ENCODE measurements around the gene SPTLC1. TPM values are rescaled to one million over a fixed set of nuclear protein-coding genes. Genes with fewer than 3 reads are reported as not detected.

The SPTLC1 gene
- total and polyA plus RNA-seq, 2 of the 13 experiments (the other 11 are each of a cell fraction or from before 2014, with no cell fraction given) = 56.2 to 72.5 TPM

- TF ChIP-seq CENPT (CRISPR knock-in tag; IDR thresholded peaks at IDR 0.05; ENCODE audit: low read depth) (peak; percentile 73; the same call in 1 of the 2 replicates), ZNF256 (CRISPR knock-in tag; conservative IDR thresholded peaks at IDR 0.05) (peak; percentile 69; the same call in 1 of the 2 replicates), CHD2 (IDR thresholded peaks at IDR 0.05; ENCODE audit: low read depth, low read length) (no peak), ZNF282 (IDR thresholded peaks at IDR 0.05; ENCODE audit: partially characterized antibody) (no peak), ZNF782 (CRISPR knock-in tag; IDR thresholded peaks at IDR 0.05; ENCODE audit: borderline replicate concordance) (no peak), ZNF589 (CRISPR knock-in tag; conservative IDR thresholded peaks at IDR 0.05) (no peak), ZNF609 (CRISPR knock-in tag; IDR thresholded peaks at IDR 0.05; ENCODE audit: borderline replicate concordance) (no peak), ZNF770 (CRISPR knock-in tag; IDR thresholded peaks at IDR 0.05) (no peak), ZNF720 (CRISPR knock-in tag; IDR thresholded peaks at IDR 0.05) (no peak), STAG1 (CRISPR knock-in tag; IDR thresholded peaks at IDR 0.05) (peak; percentile 83), TBX2 (CRISPR knock-in tag; IDR thresholded peaks at IDR 0.05; ENCODE audit: borderline replicate concordance) (peak; percentile 58; the same call in 1 of the 2 replicates), ZNF703 (CRISPR knock-in tag; IDR thresholded peaks at IDR 0.05; ENCODE audit: borderline replicate concordance) (0 out of 2 replicates have a peak, but pooled peaks have one; percentile 28), RERE (CRISPR knock-in tag; IDR thresholded peaks at IDR 0.05; ENCODE audit: low read depth) (no peak), RARA (CRISPR knock-in tag; IDR thresholded peaks at IDR 0.05) (0 out of 2 replicates have a peak, but pooled peaks have one; percentile 24), ONECUT2 (CRISPR knock-in tag; IDR thresholded peaks at IDR 0.05) (no peak), ZNF572 (CRISPR knock-in tag; IDR thresholded peaks at IDR 0.05) (no peak), ZNF510 (CRISPR knock-in tag; IDR thresholded peaks at IDR 0.05; ENCODE audit: low read depth) (no peak), ELF1 (CRISPR knock-in tag; IDR thresholded peaks at IDR 0.05) (no peak)
These were observed 25.0 kb upstream of the SPTLC1 start (continued) for GRCh38 chr9:92140074-92140753.
